Activated CD4-positive, alpha-beta T cell treated with anti-CD3 and anti-CD28 coated beads for 48 hours (primary cell): ENCODE measurements around the gene TMEM175.

Experiments used
- DNase-seq: peaks from one replicate; pipeline ENCODE4 v3.0.0-alpha.2; 2020

Gene TMEM175

DNA sequence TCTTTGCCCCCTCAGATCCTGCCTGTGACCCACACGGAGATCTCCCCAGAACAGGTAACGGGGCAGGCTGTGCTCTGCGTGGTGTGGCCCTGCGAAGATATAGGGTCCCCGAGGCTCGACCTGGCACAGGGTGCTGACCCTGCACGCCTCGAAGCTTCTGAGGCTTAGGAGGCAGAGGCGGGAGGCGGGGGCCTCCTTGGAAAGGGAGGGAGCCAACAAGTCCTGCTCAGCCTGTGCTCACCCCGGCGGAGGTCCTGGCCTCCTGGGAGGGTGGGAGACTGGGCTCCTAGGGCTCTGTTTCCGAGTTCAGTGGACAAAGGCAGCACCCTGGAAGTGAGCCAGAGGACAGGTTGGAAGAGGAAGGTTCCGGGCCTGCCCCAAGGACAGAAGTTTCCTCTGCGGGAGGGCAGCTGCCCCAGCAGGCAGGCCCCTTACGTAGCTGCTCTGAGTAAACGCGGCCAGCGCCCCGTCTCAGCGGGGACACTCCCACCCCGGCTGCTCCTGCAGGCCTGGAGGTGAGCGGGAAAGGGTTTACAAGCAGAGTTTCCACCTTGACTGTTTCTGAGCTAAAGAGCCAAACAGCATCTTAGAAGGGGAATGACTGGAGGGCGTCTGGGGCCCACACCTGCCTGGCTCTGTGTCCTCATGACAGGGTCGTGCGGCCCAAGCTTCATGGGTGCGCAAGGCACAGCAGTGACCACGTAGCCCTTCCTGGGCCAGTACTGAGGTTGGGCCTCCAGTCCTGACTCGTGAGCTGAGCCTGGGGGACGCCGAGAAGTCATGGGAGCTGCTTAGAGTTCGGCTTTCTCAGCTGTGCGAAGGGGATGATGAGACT is 16.1 kb downstream of the TMEM175 start:
- DNase-seq = no peak

DNA sequence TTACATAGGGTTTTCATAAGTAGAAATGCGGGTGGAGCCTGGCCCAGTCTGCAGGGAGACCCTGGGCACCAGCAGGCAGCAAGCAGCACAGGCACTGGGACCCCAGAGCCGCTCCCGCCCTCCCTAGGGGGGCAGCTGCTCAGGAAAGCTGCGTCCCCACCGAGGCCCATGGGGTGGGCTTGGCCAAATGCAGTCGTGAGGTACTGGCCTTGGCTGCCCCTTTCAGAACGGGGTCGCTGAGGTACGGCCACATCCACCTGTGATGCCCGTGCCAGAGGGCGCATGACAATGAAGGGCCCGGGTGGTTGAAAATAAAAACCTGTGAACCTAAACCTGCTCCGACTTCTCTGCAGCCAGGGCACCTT is 16.7 kb downstream of the TMEM175 start:
- no peak for DNase-seq

DNA sequence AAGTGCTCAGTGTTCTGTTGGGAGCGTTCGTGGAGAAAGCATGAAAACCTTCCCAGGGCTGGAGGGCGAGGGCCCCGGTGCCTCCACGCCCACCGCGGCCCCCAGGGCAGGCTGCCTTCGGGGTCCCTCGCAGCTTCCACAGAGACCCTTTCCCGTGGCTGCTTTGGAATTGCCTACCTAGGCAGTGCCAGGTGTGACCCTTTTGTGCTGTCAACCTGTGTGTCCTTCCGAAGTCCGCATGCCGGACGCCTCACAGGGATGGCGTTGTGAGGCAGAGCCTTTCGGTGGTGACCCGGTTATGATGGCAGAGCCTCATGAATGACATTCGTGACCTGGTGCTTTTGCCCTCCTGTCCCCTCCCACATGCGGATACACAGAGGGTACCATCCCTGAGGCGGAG is 17.4 kb downstream of the TMEM175 start:
- DNase-seq = no peak

DNA sequence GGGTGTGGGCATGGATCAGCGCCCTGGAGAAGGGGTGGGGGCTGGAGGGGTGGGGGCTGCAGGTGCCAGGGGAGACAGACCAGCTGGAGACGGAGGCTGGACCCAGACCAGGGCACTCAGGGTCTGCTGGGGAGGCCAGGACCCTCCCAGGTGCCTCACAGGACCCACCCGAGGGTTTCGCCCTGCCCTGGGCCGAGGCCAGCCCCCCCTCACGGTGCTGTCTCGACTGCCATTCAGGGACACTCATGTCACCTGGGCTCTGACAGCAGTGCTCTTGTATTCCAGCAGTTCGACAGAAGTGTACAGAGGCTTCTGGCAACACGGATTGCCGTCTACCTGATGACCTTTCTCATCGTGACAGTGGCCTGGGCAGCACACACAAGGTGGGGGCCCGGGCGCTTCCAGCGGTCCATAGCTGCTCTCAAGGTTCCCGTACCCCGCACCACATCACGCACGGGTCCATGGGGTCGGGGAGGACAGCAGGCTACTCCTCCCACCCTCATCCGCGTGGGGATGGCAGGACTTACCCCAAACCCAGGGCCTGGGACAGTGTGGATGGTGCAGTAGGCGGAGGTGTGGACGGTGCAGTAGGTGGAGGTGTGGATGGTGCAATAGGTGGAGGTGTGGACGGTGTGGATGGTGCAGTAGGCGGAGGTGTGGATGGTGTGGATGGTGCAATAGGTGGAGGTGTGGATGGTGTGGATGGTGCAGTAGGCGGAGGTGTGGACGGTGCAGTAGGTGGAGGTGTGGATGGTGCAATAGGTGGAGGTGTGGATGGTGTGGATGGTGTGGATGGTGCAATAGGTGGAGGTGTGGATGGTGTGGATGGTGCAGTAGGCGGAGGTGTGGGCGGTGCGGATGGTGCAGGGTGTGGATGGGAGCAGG is 18.1 kb downstream of the TMEM175 start:
- no peak for DNase-seq

DNA sequence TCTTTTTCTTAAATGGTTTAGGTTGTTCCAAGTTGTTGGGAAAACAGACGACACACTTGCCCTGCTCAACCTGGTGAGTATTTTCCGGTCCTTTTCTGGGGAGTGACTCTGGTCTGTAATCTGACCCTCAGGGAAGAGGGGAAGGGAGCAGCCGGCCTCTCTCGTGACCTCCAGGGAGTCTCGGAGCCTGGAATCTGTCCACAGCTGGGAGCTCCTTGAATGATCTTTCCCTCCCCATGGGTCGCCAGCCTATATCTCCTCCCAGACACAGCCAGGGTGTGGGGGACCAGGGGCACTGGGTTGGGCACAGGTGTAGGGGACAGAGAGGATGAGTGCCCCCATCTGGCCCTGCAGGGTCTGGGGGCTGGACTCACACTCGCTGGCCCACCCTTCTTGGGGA is 18.9 kb downstream of the TMEM175 start:
- no peak for DNase-seq

DNA sequence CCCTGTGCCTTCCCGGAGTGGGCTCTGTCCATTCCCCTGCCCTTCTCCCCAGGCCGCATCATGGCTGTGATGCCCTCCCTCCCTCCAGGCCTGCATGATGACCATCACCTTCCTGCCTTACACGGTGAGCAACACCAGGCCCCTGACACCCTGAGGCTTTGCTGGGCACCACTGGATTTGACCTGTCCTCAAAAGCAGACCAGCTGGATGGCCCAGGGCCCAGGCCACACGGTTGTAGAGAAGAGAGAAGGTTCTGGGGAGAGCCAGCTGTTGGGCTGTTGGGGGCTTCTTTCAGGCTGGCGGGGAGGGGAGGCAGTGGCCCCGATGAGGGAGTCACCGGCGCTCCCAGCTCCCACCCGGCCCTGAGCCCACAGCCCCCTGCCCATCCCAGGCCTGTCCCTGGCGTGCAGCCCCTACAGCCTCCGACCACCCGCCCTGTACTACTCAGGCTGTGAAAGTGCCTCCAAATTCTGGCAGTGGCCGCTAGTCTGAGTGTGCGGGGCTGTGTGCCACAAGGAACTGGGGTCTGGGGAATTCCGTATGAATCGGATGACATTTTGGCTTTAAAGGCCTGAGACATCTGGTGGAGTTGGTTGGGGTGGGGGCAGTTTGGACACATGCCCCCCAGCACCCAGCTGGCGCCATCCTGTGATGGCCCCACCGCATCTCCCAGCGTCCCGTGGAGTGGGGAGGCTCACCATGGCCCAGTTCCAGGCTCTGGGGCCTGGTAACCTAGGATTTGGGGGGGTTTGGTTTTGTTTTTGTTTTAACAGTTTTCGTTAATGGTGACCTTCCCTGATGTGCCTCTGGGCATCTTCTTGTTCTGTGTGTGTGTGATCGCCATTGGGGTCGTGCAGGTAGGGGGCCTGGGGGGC is 19.6 kb downstream of the TMEM175 start:
- no peak for DNase-seq

DNA sequence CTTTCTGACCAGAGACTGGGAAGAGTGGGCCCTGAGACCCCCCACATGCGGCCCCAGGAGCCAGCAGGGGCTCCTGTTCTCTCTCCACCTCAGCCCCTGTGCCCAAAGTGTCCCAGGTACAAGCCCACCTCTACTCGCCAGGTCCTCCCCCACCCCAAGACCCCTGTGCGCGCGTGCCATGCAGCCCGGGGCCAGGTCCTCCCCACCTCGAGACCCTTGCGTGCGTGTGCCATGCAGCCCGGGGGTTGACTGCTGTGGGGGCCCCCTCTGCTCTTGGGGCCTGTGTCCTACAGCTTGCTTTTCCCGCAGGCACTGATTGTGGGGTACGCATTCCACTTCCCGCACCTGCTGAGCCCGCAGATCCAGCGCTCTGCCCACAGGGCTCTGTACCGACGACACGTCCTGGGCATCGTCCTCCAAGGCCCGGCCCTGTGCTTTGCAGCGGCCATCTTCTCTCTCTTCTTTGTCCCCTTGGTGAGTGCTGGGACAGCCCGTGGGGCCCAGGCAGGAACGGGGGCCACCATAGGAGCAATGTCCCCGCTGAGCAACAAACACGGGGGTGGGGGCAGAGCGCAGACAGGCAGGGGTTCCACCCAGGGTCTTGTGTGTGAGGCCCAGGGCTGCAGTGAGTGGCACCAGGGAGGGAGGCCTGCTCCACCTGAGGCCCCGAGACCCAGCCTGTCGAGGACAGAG is 20.8 kb downstream of the TMEM175 start:
- no peak for DNase-seq

DNA sequence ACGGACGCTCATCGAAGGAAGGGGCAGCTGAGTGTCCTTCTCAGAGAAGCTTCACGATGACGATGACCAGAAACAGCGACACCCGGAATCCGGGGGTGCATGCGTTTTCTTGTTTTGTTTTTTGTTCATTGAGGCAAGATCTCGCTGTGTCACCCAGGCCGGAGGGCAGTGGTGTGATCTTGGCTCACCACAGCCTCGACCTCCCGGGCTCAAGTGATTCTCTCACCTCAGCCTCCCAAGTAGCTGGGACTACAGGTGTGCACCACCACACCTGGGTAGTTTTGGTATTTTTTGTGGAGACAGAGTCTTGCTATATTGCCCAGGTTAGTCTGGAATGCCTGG is 21.3 kb downstream of the TMEM175 start:
- no peak for DNase-seq

DNA sequence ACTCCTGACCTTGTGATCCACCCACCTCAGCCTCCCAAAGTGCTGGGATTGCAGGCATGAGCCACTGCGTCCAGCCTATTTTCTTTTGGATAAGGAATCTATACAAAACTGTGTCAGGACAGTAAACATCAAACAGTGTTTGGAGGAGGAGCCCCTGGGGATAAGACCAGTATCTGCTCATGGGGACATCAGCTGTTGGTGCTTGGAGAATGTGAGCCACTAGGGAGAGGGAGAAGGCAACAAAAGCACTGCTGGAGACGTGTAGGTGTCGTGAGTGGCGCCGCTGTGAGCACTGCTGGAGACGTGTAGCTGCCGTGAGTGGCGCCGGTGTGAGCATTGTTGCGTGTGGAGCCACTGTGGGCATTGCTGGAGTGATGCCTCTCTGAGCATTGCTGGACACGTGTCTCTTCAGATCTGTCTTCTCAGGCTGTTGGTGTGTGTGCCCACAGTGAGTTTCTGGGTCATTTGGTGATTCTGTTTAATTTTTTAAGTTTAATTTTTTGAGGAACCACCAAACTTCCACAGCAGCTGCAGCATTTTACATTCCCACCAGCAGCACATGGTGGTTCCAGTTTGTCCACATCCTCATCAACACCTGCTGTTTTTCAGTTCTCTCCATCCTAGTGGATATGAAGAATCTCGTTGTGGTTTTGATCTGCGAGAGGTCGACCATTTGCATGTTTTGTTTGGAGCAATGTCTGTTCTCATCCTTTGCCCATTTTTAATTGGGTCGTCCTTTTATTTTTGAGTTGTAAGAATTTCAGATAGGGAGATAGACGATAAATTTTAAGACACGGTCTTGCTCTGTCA is 22.2 kb downstream of the TMEM175 start:
- no peak for DNase-seq

DNA sequence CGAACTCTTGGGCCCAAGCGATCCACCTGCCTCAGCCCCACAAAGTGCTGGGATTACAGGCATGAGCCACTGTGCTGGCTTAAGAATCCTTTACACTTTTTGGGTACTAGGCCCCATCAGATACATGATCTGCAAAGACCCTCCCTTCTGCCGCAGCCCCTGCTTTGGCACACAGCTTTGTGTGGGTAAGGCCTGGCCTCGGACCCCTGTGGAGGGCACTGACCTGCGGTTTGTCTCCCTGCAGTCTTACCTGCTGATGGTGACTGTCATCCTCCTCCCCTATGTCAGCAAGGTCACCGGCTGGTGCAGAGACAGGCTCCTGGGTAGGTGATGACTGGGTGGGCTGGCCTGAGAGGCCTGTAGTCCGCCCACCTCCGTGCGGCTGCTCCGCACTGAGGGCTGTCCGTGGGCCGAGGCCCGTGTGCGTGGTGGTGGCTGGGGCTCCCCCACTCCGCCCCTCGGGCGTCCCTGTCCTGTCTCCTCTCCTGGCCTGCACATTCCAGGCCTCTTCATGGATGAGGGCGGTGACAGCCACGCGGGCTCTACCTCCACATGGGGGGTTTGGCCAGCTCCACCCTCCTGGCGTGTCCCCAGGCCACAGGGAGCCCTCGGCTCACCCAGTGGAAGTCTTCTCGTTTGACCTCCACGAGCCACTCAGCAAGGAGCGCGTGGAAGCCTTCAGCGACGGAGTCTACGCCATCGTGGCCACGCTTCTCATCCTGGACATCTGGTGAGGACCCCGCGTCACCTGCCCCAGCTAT is 23.1 kb downstream of the TMEM175 start:
- DNase-seq = no peak

DNA sequence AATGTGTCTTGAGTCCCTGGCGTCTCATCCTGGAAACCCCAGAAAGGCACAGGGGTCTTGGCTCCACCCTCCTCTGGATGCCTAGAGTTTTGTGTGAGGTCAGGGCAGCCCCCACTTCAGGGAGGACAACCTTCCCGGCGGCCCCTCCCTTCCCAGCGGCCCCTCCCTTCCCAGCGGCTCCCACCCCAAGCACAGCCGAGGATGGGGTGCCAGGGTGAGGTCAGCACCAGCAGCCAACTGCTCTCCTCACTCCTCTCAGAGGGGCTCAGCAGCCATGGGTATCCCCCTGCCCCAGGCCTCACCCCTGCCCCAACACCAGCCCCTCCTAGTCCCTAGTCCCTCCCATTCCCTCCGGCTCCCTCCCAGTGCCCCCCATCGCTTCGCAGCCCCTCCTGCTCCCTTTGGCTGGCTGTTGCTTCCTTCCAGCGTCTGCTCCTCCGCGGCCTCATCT is 23.7 kb downstream of the TMEM175 start:
- DNase-seq = no peak

DNA sequence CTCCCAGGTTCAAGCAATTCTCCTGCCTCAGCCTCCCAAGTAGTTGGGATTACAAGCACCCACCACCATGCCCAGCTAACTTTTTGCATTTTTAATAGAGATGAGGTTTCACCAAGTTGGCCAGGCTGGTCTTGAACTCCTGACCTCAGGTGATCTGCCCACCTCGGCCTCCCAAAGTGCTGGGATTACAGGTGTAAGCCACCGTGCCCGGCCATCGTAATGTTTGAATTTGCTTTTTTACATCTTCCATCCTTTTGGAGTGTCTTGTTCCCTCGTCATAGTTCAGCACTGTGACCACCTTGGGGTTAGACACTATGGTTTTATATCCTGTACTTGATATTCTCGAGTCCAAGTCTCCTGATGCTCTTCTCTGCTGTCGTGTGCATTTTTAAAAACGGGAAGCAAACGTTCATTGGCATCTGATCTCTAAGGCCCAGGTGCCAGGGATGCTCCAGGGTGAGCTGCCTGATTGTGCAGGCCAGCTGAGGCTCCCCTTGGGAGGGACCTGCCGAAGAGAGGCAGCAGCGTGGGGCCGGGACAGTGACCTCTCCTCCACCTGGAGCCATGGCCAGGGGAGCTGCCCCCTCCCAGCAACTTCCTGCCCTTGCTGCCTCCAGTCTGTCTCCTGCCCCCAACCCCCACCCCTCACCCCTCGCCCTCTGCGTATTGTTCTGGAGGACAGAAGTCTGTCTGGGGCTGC is 24.4 kb downstream of the TMEM175 start:
- DNase-seq = no peak

DNA sequence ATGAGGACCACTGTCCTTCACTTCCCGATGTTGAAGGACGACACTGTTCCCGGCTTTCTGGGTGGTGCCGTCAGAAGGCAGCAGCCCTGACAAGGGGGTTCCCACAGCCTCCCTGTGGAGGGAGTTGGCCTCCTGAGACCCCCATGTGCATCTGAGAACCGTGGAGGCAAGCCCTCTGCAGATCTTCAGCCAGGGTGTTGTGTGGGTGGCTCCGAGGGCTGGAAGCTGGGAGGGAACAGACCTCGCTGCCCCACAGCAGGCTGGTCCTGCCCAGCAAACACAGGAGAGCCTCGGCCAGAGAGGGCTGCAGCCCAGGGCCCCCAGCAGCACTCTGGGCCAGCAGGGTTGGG is 24.9 kb downstream of the TMEM175 start:
- no peak for DNase-seq

DNA sequence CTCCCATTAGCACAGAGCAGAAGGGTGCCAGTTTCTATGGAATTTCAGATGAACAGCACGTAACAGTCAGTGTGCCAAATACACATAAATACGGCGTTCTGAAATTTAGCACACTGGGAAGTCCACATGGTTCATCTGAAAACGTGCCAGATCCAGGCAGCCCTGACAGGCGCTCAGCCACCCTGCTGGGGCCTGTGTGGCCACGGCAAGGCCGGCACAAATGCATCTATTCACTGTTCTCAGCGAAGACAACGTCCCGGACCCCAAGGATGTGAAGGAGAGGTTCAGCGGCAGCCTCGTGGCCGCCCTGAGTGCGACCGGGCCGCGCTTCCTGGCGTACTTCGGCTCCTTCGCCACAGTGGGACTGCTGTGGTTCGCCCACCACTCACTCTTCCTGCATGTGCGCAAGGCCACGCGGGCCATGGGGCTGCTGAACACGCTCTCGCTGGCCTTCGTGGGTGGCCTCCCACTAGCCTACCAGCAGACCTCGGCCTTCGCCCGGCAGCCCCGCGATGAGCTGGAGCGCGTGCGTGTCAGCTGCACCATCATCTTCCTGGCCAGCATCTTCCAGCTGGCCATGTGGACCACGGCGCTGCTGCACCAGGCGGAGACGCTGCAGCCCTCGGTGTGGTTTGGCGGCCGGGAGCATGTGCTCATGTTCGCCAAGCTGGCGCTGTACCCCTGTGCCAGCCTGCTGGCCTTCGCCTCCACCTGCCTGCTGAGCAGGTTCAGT is 25.5 kb downstream of the TMEM175 start:
- DNase-seq = no peak

DNA sequence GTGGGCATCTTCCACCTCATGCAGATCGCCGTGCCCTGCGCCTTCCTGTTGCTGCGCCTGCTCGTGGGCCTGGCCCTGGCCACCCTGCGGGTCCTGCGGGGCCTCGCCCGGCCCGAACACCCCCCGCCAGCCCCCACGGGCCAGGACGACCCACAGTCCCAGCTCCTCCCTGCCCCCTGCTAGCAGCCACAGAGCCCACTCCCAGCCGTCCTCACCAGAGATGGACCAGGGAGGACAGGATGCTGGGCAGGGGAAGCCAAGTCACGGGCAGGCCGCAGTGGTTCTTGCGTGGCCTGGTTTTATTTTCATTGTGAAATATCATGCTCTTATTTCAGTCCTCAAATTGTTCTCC is 26.0 kb downstream of the TMEM175 start:
- DNase-seq = no peak

DNA sequence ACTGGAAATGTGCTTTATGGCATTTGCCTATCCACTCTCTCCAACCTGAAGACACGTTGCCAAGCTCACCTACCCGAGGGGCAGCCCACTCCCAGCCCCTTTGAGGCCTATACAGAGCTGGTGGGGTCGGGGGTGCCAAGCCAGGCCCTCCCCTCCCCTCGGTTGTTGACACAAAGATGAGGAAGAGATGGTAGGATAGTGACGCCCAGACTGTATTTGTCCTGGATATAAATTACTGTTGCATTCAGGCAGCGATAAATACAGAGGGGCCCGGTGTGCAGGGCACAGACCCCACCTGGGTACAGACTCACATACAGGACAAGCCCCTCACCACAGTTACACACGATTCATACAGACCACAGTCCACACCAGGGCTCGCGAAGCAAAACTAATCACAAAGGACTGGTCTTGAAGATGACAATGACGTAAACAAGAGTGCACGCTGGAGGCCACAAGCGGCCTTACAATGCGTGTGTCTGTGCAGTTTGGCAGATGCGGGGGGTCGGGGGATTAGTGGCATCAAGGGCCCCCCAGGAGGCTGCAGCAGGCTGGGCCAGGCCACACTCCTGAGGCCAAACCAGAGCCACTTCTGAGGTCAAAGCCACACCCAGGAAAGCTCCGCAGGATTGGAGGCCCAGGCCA is 26.6 kb downstream of the TMEM175 start:
- no peak for DNase-seq

DNA sequence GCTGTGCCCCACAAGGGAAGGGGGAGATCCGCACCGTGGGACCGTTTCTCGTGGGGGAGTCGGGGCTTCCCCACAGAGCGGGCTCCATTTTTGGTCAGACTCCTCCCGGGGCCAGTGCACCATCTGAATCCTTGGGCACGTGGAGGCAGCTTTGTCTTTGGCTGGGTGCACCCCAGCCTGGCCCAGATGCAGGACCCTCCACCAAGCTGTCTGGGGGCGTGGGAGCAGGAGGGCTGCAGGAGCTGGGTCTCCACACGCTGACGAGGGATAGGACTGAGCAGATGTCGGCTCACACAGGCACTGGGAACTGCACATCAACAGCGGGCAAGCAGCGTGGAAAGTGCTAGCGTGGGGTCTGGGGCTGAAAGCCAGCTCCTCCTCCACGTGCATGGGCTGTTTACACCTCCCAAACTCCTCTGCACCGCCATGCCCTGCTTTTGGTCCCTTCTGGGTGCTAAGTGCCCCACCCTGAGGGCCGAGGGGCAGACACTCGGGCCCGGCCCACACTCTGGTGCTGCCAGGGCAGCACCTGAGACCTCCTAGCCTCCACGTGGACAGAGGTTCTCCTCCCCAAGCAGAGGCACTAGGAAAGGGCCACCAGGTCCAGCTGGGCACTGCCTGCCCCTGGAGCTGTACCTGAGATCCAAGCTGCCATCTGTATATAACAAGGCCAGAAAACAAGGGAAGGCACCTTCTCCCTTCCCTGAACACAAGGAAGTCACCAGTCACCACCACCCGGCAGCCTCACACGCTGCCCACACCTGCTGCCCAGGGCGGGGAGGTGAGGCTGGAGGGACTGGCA is 27.3 kb downstream of the TMEM175 start:
- DNase-seq = no peak

DNA sequence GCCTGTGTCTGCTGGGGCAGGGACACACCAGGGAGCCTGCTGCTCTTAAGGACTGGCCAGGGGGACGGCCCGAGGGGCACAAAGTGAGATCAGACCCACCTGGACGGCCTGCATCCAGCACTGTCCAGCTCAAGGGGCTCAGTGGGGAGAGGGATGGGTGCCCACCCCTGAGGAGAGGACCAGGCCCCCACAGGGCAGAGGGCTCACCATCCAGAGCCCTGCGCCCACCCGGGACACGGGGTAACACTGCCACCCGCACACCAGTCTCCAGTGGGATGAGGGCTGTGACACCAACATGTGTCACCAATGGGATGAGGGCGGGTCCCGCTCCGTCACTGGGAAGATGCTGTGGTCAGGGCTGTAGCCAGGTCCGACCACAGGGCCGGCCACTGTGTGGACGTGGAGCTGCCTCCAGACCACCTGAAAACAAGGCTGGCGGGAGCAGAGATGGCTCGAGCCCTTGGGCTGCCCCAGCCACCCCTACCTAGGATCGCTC is 27.9 kb downstream of the TMEM175 start:
- no peak for DNase-seq
